ENCODE data around the gene CTPS2.

- TF ChIP-seq EP300 (IDR thresholded peaks at IDR 0.05), result no peak
- TF ChIP-seq, protein P1, sequence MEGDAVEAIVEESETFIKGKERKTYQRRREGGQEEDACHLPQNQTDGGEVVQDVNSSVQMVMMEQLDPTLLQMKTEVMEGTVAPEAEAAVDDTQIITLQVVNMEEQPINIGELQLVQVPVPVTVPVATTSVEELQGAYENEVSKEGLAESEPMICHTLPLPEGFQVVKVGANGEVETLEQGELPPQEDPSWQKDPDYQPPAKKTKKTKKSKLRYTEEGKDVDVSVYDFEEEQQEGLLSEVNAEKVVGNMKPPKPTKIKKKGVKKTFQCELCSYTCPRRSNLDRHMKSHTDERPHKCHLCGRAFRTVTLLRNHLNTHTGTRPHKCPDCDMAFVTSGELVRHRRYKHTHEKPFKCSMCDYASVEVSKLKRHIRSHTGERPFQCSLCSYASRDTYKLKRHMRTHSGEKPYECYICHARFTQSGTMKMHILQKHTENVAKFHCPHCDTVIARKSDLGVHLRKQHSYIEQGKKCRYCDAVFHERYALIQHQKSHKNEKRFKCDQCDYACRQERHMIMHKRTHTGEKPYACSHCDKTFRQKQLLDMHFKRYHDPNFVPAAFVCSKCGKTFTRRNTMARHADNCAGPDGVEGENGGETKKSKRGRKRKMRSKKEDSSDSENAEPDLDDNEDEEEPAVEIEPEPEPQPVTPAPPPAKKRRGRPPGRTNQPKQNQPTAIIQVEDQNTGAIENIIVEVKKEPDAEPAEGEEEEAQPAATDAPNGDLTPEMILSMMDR (IDR thresholded peaks at IDR 0.05), result no peak
Observed at GRCh38 chrX:16745102-16745501, 32.6 kb upstream of the CTPS2 start.

Measured in stomach (tissue), 4 donors.